Measurements from ENCODE around the gene ARFRP1. TPM values are rescaled to one million over a fixed set of nuclear protein-coding genes. Genes with fewer than 3 reads are reported as not detected.

The ARFRP1 gene
- polyA plus RNA-seq, 3 donors, result 18.2 to 31.1 (median 20.7) TPM

DNA sequence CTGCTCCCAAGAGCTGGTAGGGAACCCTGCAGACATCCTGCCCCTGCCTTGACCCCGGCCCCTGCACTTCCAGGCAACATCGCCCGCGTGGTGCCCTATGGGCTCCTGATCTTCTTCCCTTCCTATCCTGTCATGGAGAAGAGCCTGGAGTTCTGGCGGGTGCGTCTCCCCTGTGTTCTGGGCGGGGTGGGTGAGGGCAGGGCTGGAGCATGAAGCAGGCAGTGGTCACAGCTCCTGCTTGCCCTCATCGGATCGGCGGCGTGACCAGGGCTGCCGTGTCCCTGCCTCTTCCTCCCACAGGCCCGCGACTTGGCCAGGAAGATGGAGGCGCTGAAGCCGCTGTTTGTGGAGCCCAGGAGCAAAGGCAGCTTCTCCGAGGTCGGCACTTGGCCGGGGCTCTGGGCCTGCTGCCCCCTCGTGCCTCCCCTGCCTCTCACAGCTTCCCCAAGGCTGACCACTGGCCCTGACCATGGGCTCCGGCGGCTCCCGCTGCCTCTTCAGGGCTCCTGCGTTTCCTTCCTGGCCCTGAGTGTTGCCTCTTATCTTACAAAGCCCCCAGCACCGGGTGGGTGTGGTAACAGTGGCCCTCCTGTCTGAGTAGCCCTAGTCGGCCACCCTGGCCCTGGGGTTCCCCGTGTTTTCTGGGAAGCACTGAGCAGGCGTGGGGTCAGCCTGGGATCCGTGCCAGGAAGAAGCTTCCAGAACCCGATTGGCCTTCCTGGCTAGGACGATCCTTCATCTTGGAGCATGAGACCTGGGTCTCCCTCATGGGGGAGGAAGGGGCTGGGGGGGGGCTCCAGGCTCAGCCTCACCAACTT is 19.3 kb downstream of the ARFRP1 start:
- WGBS (ENCODE audit: insufficient coverage), result 89% methylated on average over 25 of the region's 31 CpGs
- Histone ChIP-seq H3K9ac (ENCODE audit: insufficient read depth, low read length, poor library complexity, severe bottlenecking) (no peak overlapping the region), H3K36me3 (replicated peaks in 1 of 2; ENCODE audit: control insufficient read depth in 1 of 2, insufficient read depth in 2 of 2, low read length in 2 of 2) (peaks cover 0 to 2% of the 10 kb centered on the region in 2 donors), H3K79me2 (ENCODE audit: insufficient read depth, low read length) (no peaks in the 10 kb centered on the region), H3K27ac (ENCODE audit: low read depth in 1 of 2, low read length in 2 of 2) (peak overlapping the region in 1 of 2 donors; percentile 94), H3K4me2 (replicated peaks; ENCODE audit: extremely low read depth, low read length, poor library complexity, severe bottlenecking) (no peak overlapping the region), H3K27me3 (ENCODE audit: control insufficient read depth in 2 of 2, insufficient read depth in 2 of 2, low read length in 2 of 2) (no peaks in the 10 kb centered on the region), H3K9me3 (replicated peaks in 1 of 2; ENCODE audit: control insufficient read depth in 1 of 2, insufficient read depth in 1 of 2, low read length in 2 of 2) (no peaks in the 10 kb centered on the region), H4K20me1 (ENCODE audit: insufficient read depth, low read length) (no peaks in the 10 kb centered on the region), H3K4me1 (ENCODE audit: control insufficient read depth in 1 of 2, insufficient read depth in 2 of 2, low read length in 2 of 2) (peaks cover 31 to 37% of the 10 kb centered on the region in 2 donors), H3K4me3 (replicated peaks in 1 of 3; ENCODE audit: low read depth in 2 of 3, low read length in 3 of 3) (no peak overlapping the region), H2AFZ (ENCODE audit: insufficient read depth, low read depth, low read length, poor library complexity, severe bottlenecking) (no peak overlapping the region)
- intact Hi-C loops (cut with micrococcal nuclease), result no loop called here
- Mint-ChIP-seq H3K4me3 (no peak overlapping the region), H3K36me3 (peaks cover 11 to 16% of the 10 kb centered on the region in 2 donors), H3K4me1 (peaks cover 35% of the 10 kb centered on the region), H3K9me3 (peaks cover 0 to 2% (median 0%) of the 10 kb centered on the region in 7 donors), H3K27ac (peak overlapping the region in 5 of 7 donors; percentile 14 to 95 (median 93)), H3K27me3 (ENCODE audit: low read depth in 3 of 3) (peaks cover 0 to 3% (median 0%) of the 10 kb centered on the region in 3 donors)
- TF ChIP-seq, protein P1, sequence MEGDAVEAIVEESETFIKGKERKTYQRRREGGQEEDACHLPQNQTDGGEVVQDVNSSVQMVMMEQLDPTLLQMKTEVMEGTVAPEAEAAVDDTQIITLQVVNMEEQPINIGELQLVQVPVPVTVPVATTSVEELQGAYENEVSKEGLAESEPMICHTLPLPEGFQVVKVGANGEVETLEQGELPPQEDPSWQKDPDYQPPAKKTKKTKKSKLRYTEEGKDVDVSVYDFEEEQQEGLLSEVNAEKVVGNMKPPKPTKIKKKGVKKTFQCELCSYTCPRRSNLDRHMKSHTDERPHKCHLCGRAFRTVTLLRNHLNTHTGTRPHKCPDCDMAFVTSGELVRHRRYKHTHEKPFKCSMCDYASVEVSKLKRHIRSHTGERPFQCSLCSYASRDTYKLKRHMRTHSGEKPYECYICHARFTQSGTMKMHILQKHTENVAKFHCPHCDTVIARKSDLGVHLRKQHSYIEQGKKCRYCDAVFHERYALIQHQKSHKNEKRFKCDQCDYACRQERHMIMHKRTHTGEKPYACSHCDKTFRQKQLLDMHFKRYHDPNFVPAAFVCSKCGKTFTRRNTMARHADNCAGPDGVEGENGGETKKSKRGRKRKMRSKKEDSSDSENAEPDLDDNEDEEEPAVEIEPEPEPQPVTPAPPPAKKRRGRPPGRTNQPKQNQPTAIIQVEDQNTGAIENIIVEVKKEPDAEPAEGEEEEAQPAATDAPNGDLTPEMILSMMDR (IDR thresholded peaks at IDR 0.05), result no peak
- DNase-seq, result no peak

DNA sequence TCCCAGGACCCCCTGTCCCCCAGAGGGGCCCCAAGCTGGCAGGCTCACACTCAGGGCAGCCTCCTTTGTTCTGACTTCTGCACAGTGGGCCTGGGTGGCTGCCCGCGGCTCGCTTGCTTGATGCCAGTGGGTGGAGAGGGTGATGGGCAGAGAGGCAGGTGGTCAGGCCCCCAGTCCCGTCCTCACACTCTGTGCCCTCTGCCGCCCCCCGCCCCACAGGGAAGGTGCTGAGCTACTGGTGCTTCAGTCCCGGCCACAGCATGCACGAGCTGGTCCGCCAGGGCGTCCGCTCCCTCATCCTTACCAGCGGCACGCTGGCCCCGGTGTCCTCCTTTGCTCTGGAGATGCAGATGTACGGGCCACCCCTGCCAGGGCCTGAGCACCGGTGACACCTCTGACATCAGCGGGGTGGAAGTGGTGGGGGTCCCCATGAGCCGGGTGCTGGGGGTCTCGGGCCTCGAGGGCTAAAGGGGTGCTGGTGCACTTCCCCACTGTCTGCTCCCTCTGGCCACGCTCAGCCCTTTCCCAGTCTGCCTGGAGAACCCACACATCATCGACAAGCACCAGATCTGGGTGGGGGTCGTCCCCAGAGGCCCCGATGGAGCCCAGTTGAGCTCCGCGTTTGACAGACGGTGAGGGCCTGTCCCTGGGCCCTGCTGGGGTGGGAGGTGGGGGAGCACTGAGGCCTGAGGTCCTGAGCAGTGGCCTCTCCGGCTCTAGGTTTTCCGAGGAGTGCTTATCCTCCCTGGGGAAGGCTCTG is 20.2 kb downstream of the ARFRP1 start:
- Histone ChIP-seq H3K79me2 (ENCODE audit: insufficient read depth, low read length) (no peaks in the 10 kb centered on the region), H3K27me3 (ENCODE audit: control insufficient read depth in 2 of 2, insufficient read depth in 2 of 2, low read length in 2 of 2) (no peaks in the 10 kb centered on the region), H3K4me1 (ENCODE audit: control insufficient read depth in 1 of 2, insufficient read depth in 2 of 2, low read length in 2 of 2) (peaks cover 31 to 41% of the 10 kb centered on the region in 2 donors), H3K4me3 (replicated peaks in 1 of 3; ENCODE audit: low read depth in 2 of 3, low read length in 3 of 3) (peak overlapping the region in 2 of 3 experiments; percentile 4 to 62), H3K9ac (ENCODE audit: insufficient read depth, low read length, poor library complexity, severe bottlenecking) (peak overlapping the region; percentile 81), H3K27ac (ENCODE audit: low read depth in 1 of 2, low read length in 2 of 2) (peak overlapping the region; percentile 94 to 96), H3K9me3 (replicated peaks in 1 of 2; ENCODE audit: control insufficient read depth in 1 of 2, insufficient read depth in 1 of 2, low read length in 2 of 2) (no peaks in the 10 kb centered on the region), H3K4me2 (replicated peaks; ENCODE audit: extremely low read depth, low read length, poor library complexity, severe bottlenecking) (peak overlapping the region; percentile 72), H3K36me3 (replicated peaks in 1 of 2; ENCODE audit: control insufficient read depth in 1 of 2, insufficient read depth in 2 of 2, low read length in 2 of 2) (peaks cover 1 to 2% of the 10 kb centered on the region in 2 donors), H4K20me1 (ENCODE audit: insufficient read depth, low read length) (no peaks in the 10 kb centered on the region), H2AFZ (ENCODE audit: insufficient read depth, low read depth, low read length, poor library complexity, severe bottlenecking) (no peak overlapping the region)
- H3K27me3 Mint-ChIP-seq (ENCODE audit: low read depth in 3 of 3), result peaks cover 0 to 3% (median 0%) of the 10 kb centered on the region in 3 donors
- DNase-seq, result no peak
- peak overlapping the region; percentile 92 to 96 (median 95) for H3K27ac Mint-ChIP-seq
- H3K4me3 Mint-ChIP-seq, result peak overlapping the region; percentile 34 to 73
- H3K36me3 Mint-ChIP-seq, result peaks cover 11 to 16% of the 10 kb centered on the region in 2 donors
- H3K4me1 Mint-ChIP-seq, result peaks cover 35% of the 10 kb centered on the region
- H3K9me3 Mint-ChIP-seq, result peaks cover 0 to 2% (median 0%) of the 10 kb centered on the region in 7 donors
- TF ChIP-seq, protein P1 (IDR thresholded peaks at IDR 0.05), result no peak
- intact Hi-C loops (cut with micrococcal nuclease), result loop anchor here in 1 of 2 donors (2.0 kb wide), 1 partner anchor 19 kb away; the partner anchor contains the start of gene ARFRP1
- WGBS (ENCODE audit: insufficient coverage), result 94% methylated on average over 25 of the region's 29 CpGs

Measured in CD14-positive monocyte (primary cell).